Stimulated activated CD4-positive, alpha-beta T cell treated with anti-CD3 and anti-CD28 coated beads, Interleukin-1b, Interleukin-23, amount 100 ng/mL, for 4 hours (primary cell): ENCODE data around the gene PPM1N.

Experiments
- DNase-seq, 2 donors: peaks; one replicate each; pipeline ENCODE4 v3.0.0-alpha.2; 2020; ENCODE audit warnings: low read depth in 2 of 2

Gene PPM1N

GRCh38 chr19:45470762-45471081 lies 27.5 kb upstream of the PPM1N start:
- DNase-seq = no peak

GRCh38 chr19:45471111-45471930 lies 26.9 kb upstream of the PPM1N start:
- DNase-seq = no peak

GRCh38 chr19:45471931-45472562 lies 26.2 kb upstream of the PPM1N start:
- no peak for DNase-seq

- DNase-seq = no peak
These were observed 25.5 kb upstream of the PPM1N start for GRCh38 chr19:45472563-45473366.

GRCh38 chr19:45473367-45473681 lies 24.9 kb upstream of the PPM1N start:
- DNase-seq = no peak

- DNase-seq = no peak
These were observed 24.3 kb upstream of the PPM1N start for GRCh38 chr19:45473682-45474605.

GRCh38 chr19:45474606-45475521 lies 23.4 kb upstream of the PPM1N start:
- DNase-seq = no peak

GRCh38 chr19:45475537-45476291 lies 22.5 kb upstream of the PPM1N start:
- DNase-seq = no peak

GRCh38 chr19:45476304-45476703 lies 21.9 kb upstream of the PPM1N start:
- no peak for DNase-seq

- no peak for DNase-seq
These were observed 21.1 kb upstream of the PPM1N start for GRCh38 chr19:45477186-45477585.

- DNase-seq = no peak
These were observed 20.4 kb upstream of the PPM1N start for GRCh38 chr19:45477713-45478453.

GRCh38 chr19:45478454-45479238 lies 19.6 kb upstream of the PPM1N start:
- peak; percentile 82 to 94 for DNase-seq

- DNase-seq = no peak
These were observed 15.2 kb upstream of the PPM1N start for GRCh38 chr19:45483033-45483432.

- no peak for DNase-seq
These were observed 13.8 kb upstream of the PPM1N start for GRCh38 chr19:45484273-45484945.

GRCh38 chr19:45485305-45486077 lies 12.8 kb upstream of the PPM1N start:
- peak; percentile 97 to 98 for DNase-seq

- DNase-seq = no peak
These were observed 9.5 kb upstream of the PPM1N start for GRCh38 chr19:45488708-45489107.

GRCh38 chr19:45489216-45489855 lies 8.9 kb upstream of the PPM1N start:
- DNase-seq = no peak
